ENCODE measurements around the gene ZBED2.

GRCh38 chr3:111627092-111627491 is 31.9 kb upstream of the ZBED2 start:
- TF ChIP-seq POLR2AphosphoS5 (IDR thresholded peaks at IDR 0.05; ENCODE audit: low read depth, low read length) = no peak
- no peak for TF ChIP-seq TAF1 (IDR thresholded peaks at IDR 0.05; ENCODE audit: low read depth, low read length)
- no peak for TF ChIP-seq POLR2A (IDR thresholded peaks at IDR 0.05; ENCODE audit: low read depth, low read length)
- no peak for TF ChIP-seq PAX5 (IDR thresholded peaks at IDR 0.05; ENCODE audit: insufficient read depth, low read length, severe bottlenecking)

Measured in GM12891 (cell line).